Peyer's patch (tissue), 4 donors: ENCODE results near the gene PEMT. TPM values are rescaled to one million over a fixed set of nuclear protein-coding genes. Genes with fewer than 3 reads are reported as not detected.

Source experiments
- DNase-seq, 3 donors: peaks; one replicate each; pipeline ENCODE4 v3.0.0-alpha.2; 2017 to 2019
- H3K27ac ChIP-seq, 4 donors: fragments of 200-600 bp; sonication (generic); one replicate each; pipeline ENCODE4 v1.5.1; 2016 to 2019
- H3K27me3 ChIP-seq, 2 donors: fragments of 200-600 bp; sonication (generic); one replicate each; pipeline ENCODE4 v1.5.1; 2019
- H3K36me3 ChIP-seq, 3 donors: fragments of 200-600 bp; sonication (generic); one replicate each; pipeline ENCODE4 v1.5.1; 2016 to 2019
- H3K4me1 ChIP-seq, 4 donors: fragments of 200-600 bp; sonication (generic); one replicate each; pipeline ENCODE4 v1.5.1; 2016 to 2019
- H3K4me3 ChIP-seq, 4 donors: fragments of 200-600 bp; sonication (generic); 1 replicate in 3 of 4; 2 replicates in 1 of 4; pipeline ENCODE4 v1.5.1; 2016 to 2019; ENCODE audit warnings: mild to moderate bottlenecking in 1 of 4
- H3K9me3 ChIP-seq, 4 donors: fragments of 200-600 bp; sonication (generic); one replicate each; pipeline ENCODE4 v1.5.1; 2016 to 2019; ENCODE audit warnings: mild to moderate bottlenecking in 1 of 4
- POLR2A ChIP-seq, 2 donors: fragments of 450-650 bp; IDR thresholded peaks; one replicate each; pipeline ENCODE4 v1.5.1; 2017; ENCODE audit warnings: antibody characterized with exemption in 2 of 2, mild to moderate bottlenecking in 2 of 2, moderate library complexity in 2 of 2
- total RNA-seq, 4 donors: library from RNA; depleted of rRNA; stranded (reverse); fragments of >200 nt; gene quantifications; one replicate each; pipeline ENCODE4 v1.1.0, GENCODE V29; 2016
- TF ChIP-seq, protein P1 (sequence below), 6 experiments: fragments of 450-650 bp in 4 of 6; fragments of 200-600 bp in 2 of 6; sonication (generic) in 1 of 6; IDR thresholded peaks; one replicate each; pipeline ENCODE4 v1.5.1; 2017 to 2019; ENCODE audit warnings: antibody characterized with exemption in 6 of 6, mild to moderate bottlenecking in 3 of 6, moderate library complexity in 1 of 6

PEMT gene
- total RNA-seq, 4 donors from 2014 or later: 9.9 to 25.0 (median 17.8) TPM

GRCh38 chr17:17547210-17547764 lies 44.2 kb downstream of the PEMT start:
- no peaks in the 10 kb centered on the region for H3K27me3 ChIP-seq
- no peak overlapping the region for H3K27ac ChIP-seq
- no peaks in the 10 kb centered on the region for H3K36me3 ChIP-seq
- H3K4me1 ChIP-seq: peaks cover 0 to 3% (median 0%) of the 10 kb centered on the region in 4 donors
- TF ChIP-seq POLR2A (IDR thresholded peaks at IDR 0.05): no peak
- TF ChIP-seq, protein P1, sequence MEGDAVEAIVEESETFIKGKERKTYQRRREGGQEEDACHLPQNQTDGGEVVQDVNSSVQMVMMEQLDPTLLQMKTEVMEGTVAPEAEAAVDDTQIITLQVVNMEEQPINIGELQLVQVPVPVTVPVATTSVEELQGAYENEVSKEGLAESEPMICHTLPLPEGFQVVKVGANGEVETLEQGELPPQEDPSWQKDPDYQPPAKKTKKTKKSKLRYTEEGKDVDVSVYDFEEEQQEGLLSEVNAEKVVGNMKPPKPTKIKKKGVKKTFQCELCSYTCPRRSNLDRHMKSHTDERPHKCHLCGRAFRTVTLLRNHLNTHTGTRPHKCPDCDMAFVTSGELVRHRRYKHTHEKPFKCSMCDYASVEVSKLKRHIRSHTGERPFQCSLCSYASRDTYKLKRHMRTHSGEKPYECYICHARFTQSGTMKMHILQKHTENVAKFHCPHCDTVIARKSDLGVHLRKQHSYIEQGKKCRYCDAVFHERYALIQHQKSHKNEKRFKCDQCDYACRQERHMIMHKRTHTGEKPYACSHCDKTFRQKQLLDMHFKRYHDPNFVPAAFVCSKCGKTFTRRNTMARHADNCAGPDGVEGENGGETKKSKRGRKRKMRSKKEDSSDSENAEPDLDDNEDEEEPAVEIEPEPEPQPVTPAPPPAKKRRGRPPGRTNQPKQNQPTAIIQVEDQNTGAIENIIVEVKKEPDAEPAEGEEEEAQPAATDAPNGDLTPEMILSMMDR (IDR thresholded peaks at IDR 0.05): no peak
- no peak for DNase-seq
- H3K4me3 ChIP-seq: no peak overlapping the region
- no peaks in the 10 kb centered on the region for H3K9me3 ChIP-seq

DNA sequence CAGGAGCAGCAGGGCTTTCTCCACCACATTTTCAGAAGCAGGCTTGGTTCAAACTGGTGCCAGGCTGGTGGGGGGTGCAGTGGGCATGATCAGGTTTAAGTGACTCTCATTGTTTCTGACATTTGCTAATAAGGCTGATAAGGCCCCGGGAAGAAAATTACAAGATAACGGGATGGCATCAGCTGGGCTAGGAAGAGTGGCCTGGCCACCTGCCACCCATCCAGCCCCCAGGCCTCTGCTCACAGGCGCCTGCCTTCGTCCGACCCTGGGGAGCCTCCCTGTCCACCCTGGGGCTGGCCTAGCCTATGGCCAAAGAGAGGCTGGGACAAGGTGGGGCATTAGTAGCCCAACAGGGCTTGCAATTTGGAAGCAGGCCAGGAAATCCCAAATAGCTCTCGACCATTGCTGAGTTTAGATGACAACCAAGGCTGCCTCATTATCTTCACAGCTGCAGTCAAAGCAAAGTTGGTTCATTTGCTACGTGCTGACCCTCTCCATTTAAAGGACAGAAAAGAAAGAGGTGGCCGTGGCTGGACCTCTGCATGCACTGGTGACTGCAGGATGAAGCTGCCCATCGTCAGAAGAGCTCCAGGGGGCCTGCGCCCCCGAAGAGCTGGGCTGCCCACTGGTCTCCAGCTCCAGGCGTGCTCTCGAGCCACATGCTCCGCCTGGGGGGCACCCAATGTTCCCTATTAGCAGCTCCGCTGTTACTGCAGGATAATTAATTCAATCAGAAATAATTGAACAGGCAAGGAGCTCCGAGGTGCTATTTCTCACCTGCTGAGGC lies 44.9 kb downstream of the PEMT start:
- H3K9me3 ChIP-seq: no peaks in the 10 kb centered on the region
- no peak for DNase-seq
- H3K27me3 ChIP-seq: no peaks in the 10 kb centered on the region
- H3K27ac ChIP-seq: no peak overlapping the region
- H3K36me3 ChIP-seq: no peaks in the 10 kb centered on the region
- TF ChIP-seq, protein P1 (IDR thresholded peaks at IDR 0.05): no peak
- TF ChIP-seq POLR2A (IDR thresholded peaks at IDR 0.05): no peak
- peaks cover 0 to 3% (median 0%) of the 10 kb centered on the region in 4 donors for H3K4me1 ChIP-seq
- no peak overlapping the region for H3K4me3 ChIP-seq

GRCh38 chr17:17545984-17546383 lies 45.5 kb downstream of the PEMT start:
- no peaks in the 10 kb centered on the region for H3K27me3 ChIP-seq
- no peak overlapping the region for H3K27ac ChIP-seq
- no peak for DNase-seq
- TF ChIP-seq POLR2A (IDR thresholded peaks at IDR 0.05): no peak
- TF ChIP-seq, protein P1 (IDR thresholded peaks at IDR 0.05): no peak
- H3K4me3 ChIP-seq: no peak overlapping the region
- peaks cover 0 to 3% (median 0%) of the 10 kb centered on the region in 4 donors for H3K4me1 ChIP-seq
- no peaks in the 10 kb centered on the region for H3K36me3 ChIP-seq
- no peaks in the 10 kb centered on the region for H3K9me3 ChIP-seq

DNA sequence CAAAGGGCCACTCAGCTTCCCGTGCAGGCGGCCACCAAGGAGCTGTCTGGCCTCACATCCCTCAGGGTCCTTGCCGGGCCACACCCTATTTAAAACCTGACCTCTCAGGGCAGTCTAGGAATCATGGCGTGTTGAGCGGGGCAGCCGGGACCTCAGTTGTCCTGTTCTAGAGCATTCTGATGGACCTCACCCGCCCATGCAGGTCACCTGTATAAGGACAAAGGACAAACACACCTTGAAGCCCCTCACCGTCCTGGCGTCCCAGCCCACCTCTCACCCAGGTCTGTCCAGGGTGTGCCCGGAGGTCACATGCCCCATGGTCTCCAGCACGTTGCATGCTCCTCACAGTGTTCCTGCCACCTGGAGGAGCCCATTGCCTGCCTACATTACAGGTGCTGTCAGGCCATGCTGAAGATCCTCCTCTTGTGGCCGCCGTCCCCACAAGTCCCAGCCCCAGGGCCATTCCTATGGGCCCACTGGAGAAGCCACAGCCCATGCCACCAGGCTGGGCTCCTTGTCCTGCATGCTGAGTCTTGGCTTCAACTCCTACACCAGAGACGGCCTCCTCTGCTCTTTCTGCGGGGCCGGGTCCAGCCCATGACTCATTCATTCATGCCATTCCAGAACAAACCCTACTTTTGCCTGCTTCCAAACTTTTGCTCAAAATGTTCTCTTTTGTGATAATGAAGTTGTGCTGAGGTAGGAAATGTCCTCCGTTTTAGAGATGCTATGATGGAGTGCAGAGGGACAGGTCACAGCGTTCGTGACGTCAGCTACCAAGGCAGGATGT lies 46.3 kb downstream of the PEMT start:
- no peak for TF ChIP-seq POLR2A (IDR thresholded peaks at IDR 0.05)
- TF ChIP-seq, protein P1 (IDR thresholded peaks at IDR 0.05): no peak
- Histone ChIP-seq H3K4me1 (no peaks in the 10 kb centered on the region), H3K9me3 (no peaks in the 10 kb centered on the region), H3K27ac (no peak overlapping the region), H3K36me3 (no peaks in the 10 kb centered on the region), H3K4me3 (no peak overlapping the region), H3K27me3 (no peaks in the 10 kb centered on the region)
- no peak for DNase-seq

GRCh38 chr17:17542906-17543635 lies 48.4 kb downstream of the PEMT start:
- Histone ChIP-seq H3K27ac (no peak overlapping the region), H3K9me3 (no peaks in the 10 kb centered on the region), H3K4me3 (no peak overlapping the region), H3K36me3 (no peaks in the 10 kb centered on the region), H3K4me1 (peaks cover 0 to under 1% (median 0%) of the 10 kb centered on the region in 4 donors), H3K27me3 (no peaks in the 10 kb centered on the region)
- TF ChIP-seq, protein P1 (IDR thresholded peaks at IDR 0.05): no peak
- no peak for TF ChIP-seq POLR2A (IDR thresholded peaks at IDR 0.05)
- no peak for DNase-seq
